Osteocyte (in vitro differentiated cells): Measurements from ENCODE around the gene PCCA. TPM values are rescaled to one million over a fixed set of nuclear protein-coding genes. Genes with fewer than 3 reads are reported as not detected.
A peak's percentile ranks its signal among the peaks of the same experiment; 100 is the strongest.
"Not testable (repeated sequence)": the region's sequence is repeated elsewhere in the genome, so short reads cannot be mapped to it uniquely, and the experiment has no call there.

Experiments
- DNase-seq: peaks from one replicate; pipeline ENCODE4 v3.0.0; 2021; ENCODE audit warnings: mixed read lengths; ENCODE audit not compliant: unreplicated experiment; ENCODE audit errors: extremely low spot score
- H3K27ac Mint-ChIP-seq: one replicate; pipeline ENCODE4 v1.8.0; 2021; ENCODE audit warnings: mild to moderate bottlenecking, mixed read lengths; ENCODE audit not compliant: unreplicated experiment
- H3K27me3 Mint-ChIP-seq: one replicate; pipeline ENCODE4 v1.8.0; 2021; ENCODE audit warnings: mixed read lengths; ENCODE audit not compliant: unreplicated experiment
- H3K36me3 Mint-ChIP-seq: one replicate; pipeline ENCODE4 v1.8.0; 2021; ENCODE audit warnings: mixed read lengths; ENCODE audit not compliant: unreplicated experiment
- H3K4me1 Mint-ChIP-seq: one replicate; pipeline ENCODE4 v1.8.0; 2021; ENCODE audit warnings: mixed read lengths; ENCODE audit not compliant: unreplicated experiment
- H3K4me3 Mint-ChIP-seq: one replicate; pipeline ENCODE4 v1.8.0; 2021; ENCODE audit warnings: mild to moderate bottlenecking, moderate library complexity, mixed read lengths; ENCODE audit not compliant: unreplicated experiment
- H3K9me3 Mint-ChIP-seq: one replicate; pipeline ENCODE4 v1.8.0; 2021; ENCODE audit warnings: mixed read lengths; ENCODE audit not compliant: unreplicated experiment
- total RNA-seq: library from RNA; stranded (reverse); gene quantifications from 2 replicates; pipeline ENCODE4 v1.2.1, GENCODE V29; 2021
- TF ChIP-seq, protein P1 (sequence below): fragments of 200-600 bp; sonication (generic); IDR thresholded peaks from 2 replicates; pipeline ENCODE4 v1.5.0; 2021; ENCODE audit warnings: antibody characterized with exemption, mild to moderate bottlenecking, moderate library complexity

The PCCA gene
- total RNA-seq, 1 donor from 2014 or later = 33.7 TPM

DNA sequence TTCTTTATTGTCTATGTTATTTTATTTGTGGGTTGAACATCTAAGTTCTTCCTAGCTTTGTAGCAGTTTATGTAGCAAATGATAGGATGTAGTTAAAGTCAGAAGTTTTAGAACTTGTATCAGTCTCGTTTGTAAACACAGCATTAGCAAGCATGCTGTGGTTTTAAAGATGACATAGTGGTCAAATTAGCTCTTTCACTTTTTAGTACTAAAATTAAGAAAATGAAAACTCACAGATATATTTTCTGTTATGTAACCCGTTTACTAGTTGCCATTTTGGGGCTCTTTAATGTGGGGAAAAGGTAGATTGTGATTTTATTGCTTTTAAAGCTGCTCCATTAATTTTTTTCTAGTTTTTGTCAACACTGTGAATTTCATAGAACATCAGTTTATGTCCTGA is 216.5 kb downstream of the PCCA start:
- no peaks in the 10 kb centered on the region for H3K27me3 Mint-ChIP-seq
- peaks cover 64% of the 10 kb centered on the region for H3K4me1 Mint-ChIP-seq
- H3K4me3 Mint-ChIP-seq = no peak overlapping the region
- DNase-seq = no peak
- H3K27ac Mint-ChIP-seq = peak overlapping the region; percentile 57
- TF ChIP-seq, protein P1, sequence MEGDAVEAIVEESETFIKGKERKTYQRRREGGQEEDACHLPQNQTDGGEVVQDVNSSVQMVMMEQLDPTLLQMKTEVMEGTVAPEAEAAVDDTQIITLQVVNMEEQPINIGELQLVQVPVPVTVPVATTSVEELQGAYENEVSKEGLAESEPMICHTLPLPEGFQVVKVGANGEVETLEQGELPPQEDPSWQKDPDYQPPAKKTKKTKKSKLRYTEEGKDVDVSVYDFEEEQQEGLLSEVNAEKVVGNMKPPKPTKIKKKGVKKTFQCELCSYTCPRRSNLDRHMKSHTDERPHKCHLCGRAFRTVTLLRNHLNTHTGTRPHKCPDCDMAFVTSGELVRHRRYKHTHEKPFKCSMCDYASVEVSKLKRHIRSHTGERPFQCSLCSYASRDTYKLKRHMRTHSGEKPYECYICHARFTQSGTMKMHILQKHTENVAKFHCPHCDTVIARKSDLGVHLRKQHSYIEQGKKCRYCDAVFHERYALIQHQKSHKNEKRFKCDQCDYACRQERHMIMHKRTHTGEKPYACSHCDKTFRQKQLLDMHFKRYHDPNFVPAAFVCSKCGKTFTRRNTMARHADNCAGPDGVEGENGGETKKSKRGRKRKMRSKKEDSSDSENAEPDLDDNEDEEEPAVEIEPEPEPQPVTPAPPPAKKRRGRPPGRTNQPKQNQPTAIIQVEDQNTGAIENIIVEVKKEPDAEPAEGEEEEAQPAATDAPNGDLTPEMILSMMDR = no peak
- no peaks in the 10 kb centered on the region for H3K9me3 Mint-ChIP-seq
- peaks cover 6% of the 10 kb centered on the region for H3K36me3 Mint-ChIP-seq

DNA sequence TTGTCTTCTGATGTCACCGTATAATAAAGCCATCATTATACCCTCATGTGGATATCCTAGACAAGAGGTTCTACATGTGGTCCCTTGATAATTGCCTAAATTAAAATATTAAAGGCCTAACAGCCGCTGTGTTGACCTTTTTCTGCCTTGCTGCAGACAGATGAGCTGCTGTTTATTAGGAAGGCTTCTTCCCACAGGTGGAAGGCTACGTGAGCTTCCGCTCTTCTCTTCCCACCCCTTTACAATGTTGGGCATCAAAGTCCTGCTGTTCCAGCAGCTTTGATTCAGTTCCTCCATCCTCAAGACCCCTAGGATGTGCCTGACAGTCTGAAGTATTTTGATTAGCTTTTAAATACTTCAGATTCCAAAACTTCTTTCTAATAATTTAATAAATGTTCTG is 217.1 kb downstream of the PCCA start:
- H3K4me3 Mint-ChIP-seq = peak overlapping the region; percentile 11

DNA sequence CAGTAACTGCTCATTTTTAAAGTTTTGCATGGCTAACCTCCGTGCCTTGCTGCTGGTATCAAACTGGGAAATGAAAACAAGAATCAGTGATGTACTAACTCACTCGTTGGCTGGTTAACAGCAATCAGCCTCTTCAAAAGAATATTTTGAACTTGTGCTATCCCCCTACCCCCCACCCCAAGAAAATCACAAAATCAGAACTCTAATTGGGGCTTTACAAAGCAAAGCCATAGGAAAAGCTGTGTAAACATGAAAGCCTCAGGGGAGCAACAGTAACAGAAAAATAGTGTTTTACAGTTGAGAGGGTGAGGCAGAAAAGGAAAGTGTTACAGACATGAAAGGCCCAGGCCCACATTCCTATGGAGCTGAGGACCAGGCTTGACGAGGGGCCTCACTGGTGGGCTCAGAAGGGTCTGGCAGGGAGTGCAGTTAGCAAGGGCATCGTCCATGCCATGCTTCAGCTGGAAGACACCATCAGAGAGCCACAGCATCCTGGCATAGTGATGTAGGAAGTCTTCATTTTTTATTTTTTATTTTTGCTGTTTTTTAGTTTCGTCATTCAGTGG is 217.6 kb downstream of the PCCA start:
- Mint-ChIP-seq H3K27ac (peak overlapping the region; percentile 89), H3K36me3 (peaks cover 10% of the 10 kb centered on the region), H3K4me1 (peaks cover 57% of the 10 kb centered on the region), H3K27me3 (no peaks in the 10 kb centered on the region), H3K9me3 (no peaks in the 10 kb centered on the region), H3K4me3 (peak overlapping the region; percentile 11)
- no peak for DNase-seq
- TF ChIP-seq, protein P1 = no peak

More for the DNA sequence above, 217.1 kb downstream of the PCCA start:
- Mint-ChIP-seq H3K27me3 (no peaks in the 10 kb centered on the region), H3K9me3 (no peaks in the 10 kb centered on the region), H3K27ac (peak overlapping the region; percentile 89), H3K4me1 (peaks cover 62% of the 10 kb centered on the region), H3K36me3 (peaks cover 6% of the 10 kb centered on the region)
- DNase-seq = no peak
- TF ChIP-seq, protein P1 = no peak

DNA sequence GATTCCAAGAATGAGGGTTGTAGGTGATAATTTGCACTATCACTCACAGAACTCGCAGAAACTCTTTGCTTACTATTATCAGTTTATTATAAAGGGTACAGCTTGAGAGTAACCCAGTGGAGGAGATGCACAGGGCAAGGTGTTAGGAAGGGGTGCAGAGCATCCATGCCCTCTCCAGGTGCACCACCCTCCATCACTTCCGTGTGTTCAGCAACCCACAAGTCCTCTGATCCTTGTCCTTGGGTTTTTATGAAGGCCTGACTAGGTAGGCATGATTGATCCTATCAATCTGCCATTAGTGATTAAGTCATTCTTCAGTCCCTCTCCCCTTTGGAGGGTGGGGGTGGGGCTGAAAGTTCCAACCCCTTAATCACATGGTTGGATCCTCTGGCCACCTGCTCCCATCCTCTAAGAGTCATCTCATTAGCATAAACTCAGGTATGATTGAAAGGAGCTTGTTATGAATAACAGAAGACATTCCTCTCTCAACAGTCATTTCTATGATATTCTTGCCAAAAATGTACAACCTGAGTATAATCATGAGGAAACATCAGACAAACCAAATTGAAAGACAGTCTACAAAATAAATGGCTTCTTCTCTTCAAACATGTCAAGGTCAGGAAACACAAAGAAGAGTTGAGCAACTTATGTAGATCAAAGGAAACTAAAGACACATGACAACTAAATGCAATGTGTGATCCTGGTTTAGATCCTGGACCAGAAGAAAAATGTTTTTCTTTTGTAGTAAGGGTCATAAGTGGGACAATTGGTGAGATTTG is 225.4 kb downstream of the PCCA start:
- H3K27ac Mint-ChIP-seq = peak overlapping the region; percentile 29
- no peak for DNase-seq
- no peaks in the 10 kb centered on the region for H3K9me3 Mint-ChIP-seq
- TF ChIP-seq, protein P1 = no peak
- no peak overlapping the region for H3K4me3 Mint-ChIP-seq
- H3K27me3 Mint-ChIP-seq = no peaks in the 10 kb centered on the region
- peaks cover 37% of the 10 kb centered on the region for H3K36me3 Mint-ChIP-seq
- H3K4me1 Mint-ChIP-seq = peaks cover 13% of the 10 kb centered on the region

DNA sequence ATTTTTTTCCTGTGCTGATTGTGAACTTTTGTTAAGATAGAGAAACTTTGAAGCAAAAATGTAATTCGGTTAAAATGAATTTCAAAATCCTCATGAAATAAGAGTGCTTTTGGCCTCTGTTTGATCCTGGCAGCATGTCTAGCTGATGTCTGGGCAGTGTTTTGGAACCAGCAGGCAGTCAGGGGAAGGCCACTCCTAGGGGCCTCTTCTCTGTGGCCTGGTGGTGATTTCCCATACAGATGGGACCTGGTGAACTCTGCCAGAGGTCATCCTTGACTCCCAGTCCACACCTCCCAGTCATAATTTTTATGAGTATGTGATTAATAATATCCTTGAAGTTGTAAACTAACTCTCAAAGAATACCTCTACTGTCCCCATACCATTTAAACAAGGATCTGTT is 226.6 kb downstream of the PCCA start:
- DNase-seq = no peak
- TF ChIP-seq, protein P1 = no peak
- Mint-ChIP-seq H3K4me3 (no peak overlapping the region), H3K9me3 (peaks cover 5% of the 10 kb centered on the region), H3K27me3 (no peaks in the 10 kb centered on the region), H3K36me3 (peaks cover 36% of the 10 kb centered on the region), H3K4me1 (peaks cover 13% of the 10 kb centered on the region), H3K27ac (peak overlapping the region; percentile 35)

DNA sequence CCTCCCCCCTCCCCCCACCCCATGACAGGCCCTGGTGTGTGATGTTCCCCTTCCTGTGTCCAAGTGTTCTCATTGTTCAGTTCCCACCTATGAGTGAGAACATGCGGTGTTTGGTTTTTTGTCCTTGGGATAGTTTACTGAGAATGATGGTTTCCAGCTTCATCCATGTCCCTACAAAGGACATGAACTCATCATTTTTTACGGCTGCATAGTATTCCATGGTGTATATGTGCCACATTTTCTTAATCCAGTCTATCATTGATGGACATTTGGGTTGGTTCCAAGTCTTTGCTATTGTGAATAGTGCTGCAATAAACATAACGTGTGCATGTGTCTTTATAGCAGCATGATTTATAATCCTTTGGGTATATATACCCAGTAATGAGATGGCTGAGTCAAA is 229.6 kb downstream of the PCCA start:
- not testable (repeated sequence) for DNase-seq, H3K9me3 Mint-ChIP-seq, H3K4me3 Mint-ChIP-seq, H3K27ac Mint-ChIP-seq, H3K27me3 Mint-ChIP-seq
- Mint-ChIP-seq H3K4me1 (peaks cover 13% of the 10 kb centered on the region), H3K36me3 (peaks cover 28% of the 10 kb centered on the region)
